K562 (cell line): ENCODE measurements around the gene ABCG1. TPM values are rescaled to one million over a fixed set of nuclear protein-coding genes. Genes with fewer than 3 reads are reported as not detected.

Source experiments
- CEBPG ChIP-seq, 3 experiments: fragments of 200-800 bp in 1 of 3; sonication (Bioruptor generic) in 1 of 3; sonication (generic) in 1 of 3; formaldehyde crosslinking in 1 of 3; IDR thresholded peaks in 2 of 3; conservative IDR thresholded peaks in 1 of 3; 2 replicates each; pipeline versions ENCODE4 v1.6.1 to v1.8.0; 2016 to 2022; ENCODE audit warnings: missing compliant biosample characterization in 2 of 3, missing genetic modification characterization in 2 of 3, mild to moderate bottlenecking in 1 of 3, missing genetic modification reagents in 1 of 3
- CTCF ChIP-seq, 3 experiments: IDR thresholded peaks in 2 of 3; conservative IDR thresholded peaks in 1 of 3; 2 replicates each; pipeline ENCODE4 v1.5.1; 2011 to 2012; ENCODE audit warnings: low read length in 3 of 3, mild to moderate bottlenecking in 3 of 3, control low read depth in 2 of 3, improper control_type of control experiment in 1 of 3, inconsistent platforms in 1 of 3, low read depth in 1 of 3, mixed read lengths in 1 of 3, moderate library complexity in 1 of 3; ENCODE audit not compliant: insufficient read depth in 2 of 3
- L3MBTL2 ChIP-seq: fragments of 450-650 bp; IDR thresholded peaks from 2 replicates; pipeline ENCODE4 v1.6.1; 2016; ENCODE audit warnings: mild to moderate bottlenecking, moderate library complexity
- RBFOX2 ChIP-seq: fragments of 200-400 bp; formaldehyde crosslinking; IDR thresholded peaks from 2 replicates; pipeline ENCODE4 v1.6.1; 2017; ENCODE audit warnings: low read depth, mild to moderate bottlenecking, low read length, moderate library complexity
- polyA plus RNA-seq, 8 experiments: library from polyadenylated mRNA; depleted of rRNA in 4 of 8; stranded (reverse) in 5 of 8; unstranded in 3 of 8; fragments of >200 nt; fragmentation: Nextera tagmentation in 2 of 8; fragmentation: Illumina TruSeq in 1 of 8; extraction: Ambion mirVana in 2 of 8; extraction: Trizol in 1 of 8; gene quantifications; 2 replicates each; pipeline versions ENCODE4 v1.2.1 to v1.2.3, GENCODE V29; 2011 to 2014; ENCODE audit warnings: inconsistent platforms in 1 of 8, missing spikeins in 1 of 8
- total RNA-seq, 7 experiments: library from RNA; depleted of rRNA in 6 of 7; stranded (reverse); fragments of >200 nt in 6 of 7; fragmentation: Illumina TruSeq in 2 of 7; extraction: Trizol in 2 of 7; gene quantifications; 2 replicates each; pipeline versions ENCODE4 v1.2.1 to v1.2.3, GENCODE V29; 2011 to 2021; ENCODE audit warnings: low replicate concordance in 1 of 7
- TF ChIP-seq, protein P1 (sequence below): fragments of 450-650 bp; formaldehyde crosslinking; IDR thresholded peaks from 2 replicates; pipeline ENCODE4 v1.4.0; 2022; ENCODE audit warnings: missing genetic modification characterization

ABCG1 gene
- total and polyA plus RNA-seq, 9 of the 15 experiments (the other 6 are each of a cell fraction or from before 2014, with no cell fraction given): 0.04 to 0.09 TPM; not detected in 7

GRCh38 chr21:42319851-42320572 lies 101.1 kb downstream of the ABCG1 start (continued):
- TF ChIP-seq, protein P1, sequence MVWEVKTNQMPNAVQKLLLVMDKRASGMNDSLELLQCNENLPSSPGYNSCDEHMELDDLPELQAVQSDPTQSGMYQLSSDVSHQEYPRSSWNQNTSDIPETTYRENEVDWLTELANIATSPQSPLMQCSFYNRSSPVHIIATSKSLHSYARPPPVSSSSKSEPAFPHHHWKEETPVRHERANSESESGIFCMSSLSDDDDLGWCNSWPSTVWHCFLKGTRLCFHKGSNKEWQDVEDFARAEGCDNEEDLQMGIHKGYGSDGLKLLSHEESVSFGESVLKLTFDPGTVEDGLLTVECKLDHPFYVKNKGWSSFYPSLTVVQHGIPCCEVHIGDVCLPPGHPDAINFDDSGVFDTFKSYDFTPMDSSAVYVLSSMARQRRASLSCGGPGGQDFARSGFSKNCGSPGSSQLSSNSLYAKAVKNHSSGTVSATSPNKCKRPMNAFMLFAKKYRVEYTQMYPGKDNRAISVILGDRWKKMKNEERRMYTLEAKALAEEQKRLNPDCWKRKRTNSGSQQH (CRISPR knock-in tag): no peak
- TF ChIP-seq L3MBTL2 (peak; percentile 57; the same call in 1 of the 2 replicates), CEBPG (CRISPR knock-in tag; IDR thresholded peaks at IDR 0.05) (peak; percentile 55; the same call in 1 of the 2 replicates), CEBPG (tag; conservative IDR thresholded peaks at IDR 0.05 in 1 of 2, IDR thresholded peaks at IDR 0.05 in 1 of 2) (no peak), RBFOX2 (peak; percentile 29; the same call in 1 of the 2 replicates), CTCF (IDR thresholded peaks at IDR 0.05 in 2 of 3, conservative IDR thresholded peaks at IDR 0.05 in 1 of 3; ENCODE audit: insufficient read depth in 2 of 3, low read depth in 1 of 3, low read length in 3 of 3) (0 out of 6 replicates have a peak, but pooled peaks of 1 of the 3 experiments have one; percentile 7)
